AG04449 (cell line): Measurements from ENCODE around the gene EHD1.

Source experiments
- CTCF ChIA-PET: fragments of 350-600 bp; formaldehyde crosslinking; extraction: SDS; loops from one replicate; lab custom pipeline; 2021; ENCODE audit warnings: antibody characterized with exemption; lab: Yijun Ruan, JAX
- POLR2A ChIA-PET: fragments of 400-600, 350-600 bp; formaldehyde crosslinking; extraction: SDS; loops from one replicate; lab custom pipeline; 2020; ENCODE audit warnings: antibody characterized with exemption, inconsistent platforms; lab: Yijun Ruan, JAX
- DNase-seq: peaks from one replicate; pipeline ENCODE4 v3.0.0-alpha.2; 2010; ENCODE audit warnings: low read depth, low spot score
- H3K4me3 ChIP-seq: 2 replicates; pipeline ENCODE4 v1.5.1; 2011; ENCODE audit warnings: low read depth, mild to moderate bottlenecking, control low read depth, low read length
- CTCF ChIP-seq: IDR thresholded peaks from one replicate; pipeline ENCODE4 v1.5.1; 2011; ENCODE audit warnings: mild to moderate bottlenecking, moderate library complexity, low read length, control low read depth, inconsistent platforms; ENCODE audit not compliant: insufficient read depth; ENCODE audit errors: missing control alignments

EHD1 gene

GRCh38 chr11:64839887-64840782 lies 38.3 kb downstream of the EHD1 start:
- TF ChIP-seq CTCF: no peak
- H3K4me3 ChIP-seq: no peak overlapping the region
- DNase-seq: no peak
- ChIA-PET CTCF (interaction anchor here (1.0 to 37.3 kb wide), 5 partner anchors 8 to 180 kb away, joined by 3 to 1375 read pairs (median 5); partner anchors contain the start of gene EHD1), POLR2A (no interaction called here)

DNA sequence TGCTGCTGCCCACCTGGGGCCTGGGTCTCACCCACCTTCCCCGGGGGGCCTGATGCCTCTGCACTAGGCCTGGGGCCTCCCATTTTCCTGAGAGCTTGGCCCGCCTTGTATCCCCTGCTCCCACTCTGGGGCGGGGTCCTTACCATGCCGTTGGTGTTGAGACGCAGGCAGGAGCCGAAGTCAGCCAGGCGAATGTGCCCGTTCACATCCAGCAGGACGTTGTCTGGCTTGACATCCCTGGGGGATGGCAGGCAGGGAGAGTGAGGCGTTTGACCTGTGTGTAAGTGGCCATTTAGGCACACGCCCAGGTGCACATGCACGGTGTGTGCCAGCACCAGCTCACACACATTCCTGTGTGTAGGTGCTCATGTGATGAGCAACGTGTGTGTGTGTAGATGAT lies 39.1 kb downstream of the EHD1 start:
- no peak for DNase-seq
- TF ChIP-seq CTCF: no peak
- POLR2A ChIA-PET: no interaction called here
- no peak overlapping the region for H3K4me3 ChIP-seq
- CTCF ChIA-PET: interaction anchor here (1.7 to 37.3 kb wide), 3 partner anchors 9 to 46 kb away, joined by 5 to 1375 read pairs (median 10); partner anchors contain the start of gene EHD1

GRCh38 chr11:64838600-64839334 lies 39.7 kb downstream of the EHD1 start:
- no peak for DNase-seq
- ChIA-PET POLR2A (no interaction called here), CTCF (interaction anchor here (1.7 to 37.3 kb wide), 3 partner anchors 9 to 47 kb away, joined by 5 to 1375 read pairs (median 10); partner anchors contain the start of gene EHD1)
- TF ChIP-seq CTCF: no peak
- no peak overlapping the region for H3K4me3 ChIP-seq

DNA sequence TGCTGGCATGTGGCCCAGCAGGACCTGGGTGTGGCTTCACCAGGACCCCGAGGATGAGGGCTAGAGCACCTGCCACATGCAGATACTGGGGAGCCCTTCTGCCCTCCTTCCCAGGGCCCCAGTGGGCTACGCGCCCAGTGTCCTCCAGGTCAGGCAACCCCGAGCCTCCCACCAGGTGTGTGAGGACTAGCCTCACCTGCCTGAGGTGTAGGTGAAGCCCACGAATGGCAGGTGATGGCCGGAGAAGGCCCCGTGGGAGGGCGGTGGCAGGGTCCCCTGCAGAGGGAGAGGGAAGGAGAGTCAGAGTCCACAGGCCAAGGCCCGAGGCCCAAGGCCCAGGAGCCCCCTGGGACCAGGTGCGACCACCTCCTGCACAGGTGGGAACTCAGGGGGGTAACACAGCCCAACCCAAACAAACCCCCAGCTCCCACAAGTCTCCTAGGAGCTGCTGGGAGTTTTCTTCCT lies 40.5 kb downstream of the EHD1 start:
- DNase-seq: no peak
- ChIA-PET POLR2A (no interaction called here), CTCF (interaction anchor here (1.7 to 37.3 kb wide), 3 partner anchors 9 to 48 kb away, joined by 5 to 1375 read pairs (median 10); partner anchors contain the start of gene EHD1)
- H3K4me3 ChIP-seq: no peak overlapping the region
- TF ChIP-seq CTCF: no peak

GRCh38 chr11:64836448-64837072 lies 41.9 kb downstream of the EHD1 start:
- POLR2A ChIA-PET: no interaction called here

More at GRCh38 chr11:64836448-64837072, 41.9 kb downstream of the EHD1 start:
- H3K4me3 ChIP-seq: no peak overlapping the region
- DNase-seq: no peak
- no peak for TF ChIP-seq CTCF
- CTCF ChIA-PET: interaction anchor here (1.1 to 37.3 kb wide), 6 partner anchors 9 to 50 kb away, joined by 3 to 1375 read pairs (median 4); partner anchors contain the start of genes CDC42BPG and EHD1
